ENCODE data around the gene ETV5. TPM values are rescaled to one million over a fixed set of nuclear protein-coding genes. Genes with fewer than 3 reads are reported as not detected.

The ETV5 gene
- total RNA-seq, 4 donors from 2014 or later: 19.0 to 31.6 (median 21.3) TPM

- Histone ChIP-seq H3K36me3 (no peaks in the 10 kb centered on the region), H3K4me1 (peaks cover 0 to 3% of the 10 kb centered on the region in 2 donors), H3K4me3 (no peak overlapping the region), H3K27ac (peak overlapping the region in 1 of 4 donors; percentile 55), H3K27me3 (no peaks in the 10 kb centered on the region), H3K9me3 (no peaks in the 10 kb centered on the region)
- DNase-seq (no peak), ATAC-seq (no peak)
- TF ChIP-seq CTCF (IDR thresholded peaks at IDR 0.05 in 4 of 5, conservative IDR thresholded peaks at IDR 0.05 in 1 of 5) (no peak), POLR2A (IDR thresholded peaks at IDR 0.05) (no peak)
- in situ Hi-C loops (cut with MboI; ENCODE audit: low sequenced_read_pairs in 4 of 4) (no loop called here), intact Hi-C loops (cut with DNase I; ENCODE audit: low total_unique reads) (no loop called here)
Observed at GRCh38 chr3:186025161-186025560, 83.7 kb downstream of the ETV5 start.

GRCh38 chr3:186024210-186024609 is 84.7 kb downstream of the ETV5 start:
- Histone ChIP-seq H3K4me1 (peaks cover 0 to 3% of the 10 kb centered on the region in 2 donors), H3K4me3 (no peak overlapping the region), H3K9me3 (no peaks in the 10 kb centered on the region), H3K27me3 (no peaks in the 10 kb centered on the region), H3K36me3 (no peaks in the 10 kb centered on the region), H3K27ac (peak overlapping the region in 3 of 4 donors; percentile 2 to 55 (median 29))
- in situ Hi-C loops (cut with MboI; ENCODE audit: low sequenced_read_pairs in 4 of 4): no loop called here
- no peak for ATAC-seq
- DNase-seq: peak; percentile 3 to 14
- intact Hi-C loops (cut with DNase I; ENCODE audit: low total_unique reads): no loop called here
- no peak for TF ChIP-seq POLR2A (IDR thresholded peaks at IDR 0.05)
- TF ChIP-seq CTCF (IDR thresholded peaks at IDR 0.05 in 4 of 5, conservative IDR thresholded peaks at IDR 0.05 in 1 of 5): no peak

GRCh38 chr3:186022931-186023330 is 86.0 kb downstream of the ETV5 start:
- in situ Hi-C loops (cut with MboI; ENCODE audit: low sequenced_read_pairs in 4 of 4): no loop called here
- no peaks in the 10 kb centered on the region for H3K27me3 ChIP-seq
- no peak for DNase-seq
- H3K36me3 ChIP-seq: no peaks in the 10 kb centered on the region
- peaks cover 0 to 3% of the 10 kb centered on the region in 2 donors for H3K4me1 ChIP-seq
- TF ChIP-seq POLR2A (IDR thresholded peaks at IDR 0.05): no peak
- TF ChIP-seq CTCF (IDR thresholded peaks at IDR 0.05 in 4 of 5, conservative IDR thresholded peaks at IDR 0.05 in 1 of 5): no peak
- intact Hi-C loops (cut with DNase I; ENCODE audit: low total_unique reads): no loop called here
- ATAC-seq: no peak
- H3K4me3 ChIP-seq: no peak overlapping the region
- no peaks in the 10 kb centered on the region for H3K9me3 ChIP-seq
- no peak overlapping the region for H3K27ac ChIP-seq

GRCh38 chr3:186021673-186022362 is 87.1 kb downstream of the ETV5 start:
- no peaks in the 10 kb centered on the region for H3K9me3 ChIP-seq
- TF ChIP-seq CTCF (IDR thresholded peaks at IDR 0.05 in 4 of 5, conservative IDR thresholded peaks at IDR 0.05 in 1 of 5) (no peak), POLR2A (IDR thresholded peaks at IDR 0.05) (no peak)
- no peaks in the 10 kb centered on the region for H3K36me3 ChIP-seq
- H3K4me3 ChIP-seq: no peak overlapping the region
- peak overlapping the region; percentile 50 to 65 (median 58) for H3K27ac ChIP-seq
- DNase-seq: peak; percentile 28 to 63
- no peaks in the 10 kb centered on the region for H3K27me3 ChIP-seq
- ATAC-seq: peak; percentile 87 to 96
- in situ Hi-C loops (cut with MboI; ENCODE audit: low sequenced_read_pairs in 4 of 4): no loop called here
- peaks cover 0 to 3% of the 10 kb centered on the region in 2 donors for H3K4me1 ChIP-seq
- intact Hi-C loops (cut with DNase I; ENCODE audit: low total_unique reads): loop anchor here (1.0 to 2.0 kb wide), 2 partner anchors 83 to 198 kb away; no protein-coding TSS in a partner anchor
